HL-60/S4 (cell line): Measurements from ENCODE around the gene HAS3.
"Not testable (repeated sequence)": the region's sequence is repeated elsewhere in the genome, so short reads cannot be mapped to it uniquely, and the experiment has no call there.

Experiments
- in situ Hi-C: fragments of 300-500 bp; cut with MboI; formaldehyde crosslinking; loops from 2 replicates; pipeline ENCODE4 v1.14.3; 2022; ENCODE audit warnings: low sequenced_read_pairs

Gene HAS3

DNA sequence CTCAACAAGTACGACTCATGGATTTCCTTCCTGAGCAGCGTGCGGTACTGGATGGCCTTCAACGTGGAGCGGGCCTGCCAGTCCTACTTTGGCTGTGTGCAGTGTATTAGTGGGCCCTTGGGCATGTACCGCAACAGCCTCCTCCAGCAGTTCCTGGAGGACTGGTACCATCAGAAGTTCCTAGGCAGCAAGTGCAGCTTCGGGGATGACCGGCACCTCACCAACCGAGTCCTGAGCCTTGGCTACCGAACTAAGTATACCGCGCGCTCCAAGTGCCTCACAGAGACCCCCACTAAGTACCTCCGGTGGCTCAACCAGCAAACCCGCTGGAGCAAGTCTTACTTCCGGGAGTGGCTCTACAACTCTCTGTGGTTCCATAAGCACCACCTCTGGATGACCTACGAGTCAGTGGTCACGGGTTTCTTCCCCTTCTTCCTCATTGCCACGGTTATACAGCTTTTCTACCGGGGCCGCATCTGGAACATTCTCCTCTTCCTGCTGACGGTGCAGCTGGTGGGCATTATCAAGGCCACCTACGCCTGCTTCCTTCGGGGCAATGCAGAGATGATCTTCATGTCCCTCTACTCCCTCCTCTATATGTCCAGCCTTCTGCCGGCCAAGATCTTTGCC, 9.0 kb downstream of the HAS3 start:
- in situ Hi-C loops: loop anchor here (25.0 kb wide), 3 partner anchors 202 to 577 kb away; partner anchors contain the start of gene ZFP90

DNA sequence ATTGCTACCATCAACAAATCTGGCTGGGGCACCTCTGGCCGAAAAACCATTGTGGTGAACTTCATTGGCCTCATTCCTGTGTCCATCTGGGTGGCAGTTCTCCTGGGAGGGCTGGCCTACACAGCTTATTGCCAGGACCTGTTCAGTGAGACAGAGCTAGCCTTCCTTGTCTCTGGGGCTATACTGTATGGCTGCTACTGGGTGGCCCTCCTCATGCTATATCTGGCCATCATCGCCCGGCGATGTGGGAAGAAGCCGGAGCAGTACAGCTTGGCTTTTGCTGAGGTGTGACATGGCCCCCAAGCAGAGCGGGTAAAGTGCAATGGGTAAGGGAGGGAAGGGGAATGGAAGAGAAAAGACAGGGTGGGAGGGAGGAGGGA, 9.5 kb downstream of the HAS3 start:
- in situ Hi-C loops: loop anchor here (25.0 kb wide), 3 partner anchors 203 to 578 kb away; partner anchors contain the start of gene ZFP90

DNA sequence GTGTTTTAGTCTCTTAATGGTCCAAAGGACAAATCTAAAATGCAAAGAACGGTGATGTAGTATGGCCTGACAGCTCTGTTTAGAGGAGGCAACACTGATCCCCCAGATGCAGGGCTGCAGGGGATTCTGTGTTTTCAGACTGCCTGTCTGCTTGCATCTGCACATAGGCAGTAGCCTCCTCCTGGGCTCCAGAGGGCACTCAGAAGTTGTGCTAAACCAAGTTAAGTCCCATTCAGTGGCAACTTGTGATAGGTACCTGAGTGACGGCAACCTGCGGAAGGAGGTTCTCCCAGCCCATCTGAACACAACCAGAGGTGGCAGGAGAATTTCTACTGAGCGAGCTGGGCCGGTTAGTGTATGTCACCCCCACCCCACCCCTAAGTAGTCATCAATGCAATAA, 9.9 kb downstream of the HAS3 start:
- in situ Hi-C loops: loop anchor here (25.0 kb wide), 3 partner anchors 203 to 578 kb away; partner anchors contain the start of gene ZFP90

DNA sequence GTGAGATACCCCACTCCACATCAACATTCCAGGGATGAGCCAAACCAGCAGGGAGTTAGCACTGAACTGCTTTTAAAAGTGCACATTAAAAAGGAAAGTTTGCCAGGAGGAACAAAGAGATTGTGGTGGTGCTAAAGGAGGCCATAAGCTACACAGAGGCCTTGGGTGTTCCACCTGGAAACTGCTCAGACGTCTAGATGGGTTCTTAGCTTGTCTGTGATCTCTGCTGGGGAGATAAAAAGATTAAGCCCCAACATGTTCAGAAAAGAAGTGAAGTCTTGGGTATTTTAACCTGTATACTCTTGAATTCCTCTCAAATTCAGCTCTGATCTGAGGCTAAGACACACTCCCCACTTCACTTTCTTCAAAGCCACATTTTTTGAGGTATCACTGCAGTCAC, 10.4 kb downstream of the HAS3 start:
- in situ Hi-C loops: loop anchor here (25.0 kb wide), 3 partner anchors 204 to 579 kb away; partner anchors contain the start of gene ZFP90

DNA sequence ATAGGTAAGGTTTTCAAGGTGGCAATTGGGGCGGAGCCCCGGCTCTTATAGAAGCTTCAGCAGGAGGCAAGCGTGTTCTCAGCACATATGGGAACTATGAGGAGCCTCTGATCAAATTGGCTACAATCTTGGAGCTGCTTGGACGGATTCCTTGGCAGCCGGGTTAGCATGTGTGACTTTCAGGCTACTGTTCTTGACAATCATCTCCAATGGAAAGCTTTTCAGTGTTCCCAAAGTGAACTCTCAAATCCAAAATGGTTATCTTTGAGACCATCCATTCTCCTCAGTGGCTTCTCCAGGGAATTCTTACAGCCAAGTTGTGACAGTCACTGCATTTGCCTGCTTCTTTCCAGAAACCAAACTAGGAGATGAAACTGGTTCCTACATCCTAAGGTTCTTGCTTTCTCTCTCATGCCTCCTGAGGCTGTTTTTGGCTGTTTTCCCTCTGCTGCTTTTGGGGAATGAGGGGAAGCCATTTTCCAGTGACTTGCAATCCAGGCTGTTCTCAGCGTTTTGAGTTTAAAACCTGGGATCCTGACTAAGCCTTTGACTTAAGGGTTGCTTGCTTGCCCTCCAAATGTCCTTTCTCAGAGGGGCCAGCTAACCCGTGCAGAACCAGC, 10.9 kb downstream of the HAS3 start:
- in situ Hi-C loops: loop anchor here (25.0 kb wide), 3 partner anchors 204 to 579 kb away; partner anchors contain the start of gene ZFP90

DNA sequence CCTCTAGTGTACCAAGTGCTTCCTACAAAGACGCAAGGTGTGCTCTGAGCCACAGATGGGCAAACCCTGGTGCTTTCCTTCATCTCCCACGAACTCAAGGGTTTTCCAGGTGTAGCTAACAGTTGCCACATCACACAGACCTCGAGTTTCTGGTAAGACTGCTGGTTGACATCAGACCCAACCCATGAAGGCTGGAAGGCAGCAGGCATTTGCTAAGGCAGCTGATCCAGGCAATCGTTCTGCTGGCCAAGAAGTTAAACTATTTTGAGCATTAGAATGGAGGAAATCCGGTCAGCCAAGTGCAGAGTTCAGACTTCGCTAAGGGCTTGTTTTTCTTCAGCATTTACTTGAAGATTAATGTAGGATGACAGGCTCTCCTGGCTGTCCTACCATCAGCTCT, 11.5 kb downstream of the HAS3 start:
- in situ Hi-C loops: loop anchor here (25.0 kb wide), 3 partner anchors 205 to 580 kb away; partner anchors contain the start of gene ZFP90

DNA sequence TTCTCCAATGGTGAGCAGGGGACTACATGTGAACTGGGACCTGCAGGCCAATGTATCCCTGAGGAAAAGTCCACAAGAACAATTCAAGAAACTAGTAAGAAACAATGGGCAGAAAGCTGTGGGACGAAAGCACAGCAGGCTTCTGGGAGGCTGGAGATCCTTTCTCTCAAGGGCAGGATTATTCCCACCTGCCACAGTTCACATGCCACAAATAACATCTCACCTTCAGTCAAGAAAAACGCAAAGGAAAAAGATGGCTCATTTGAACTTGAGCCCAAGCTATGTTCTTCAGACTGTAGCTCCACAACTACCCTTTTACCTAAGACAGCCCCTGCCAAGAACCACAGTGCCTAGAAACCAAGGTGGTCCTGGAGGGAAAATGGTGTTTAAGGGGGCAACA, 13.0 kb downstream of the HAS3 start:
- in situ Hi-C loops: loop anchor here (25.0 kb wide), 3 partner anchors 206 to 581 kb away; partner anchors contain the start of gene ZFP90

DNA sequence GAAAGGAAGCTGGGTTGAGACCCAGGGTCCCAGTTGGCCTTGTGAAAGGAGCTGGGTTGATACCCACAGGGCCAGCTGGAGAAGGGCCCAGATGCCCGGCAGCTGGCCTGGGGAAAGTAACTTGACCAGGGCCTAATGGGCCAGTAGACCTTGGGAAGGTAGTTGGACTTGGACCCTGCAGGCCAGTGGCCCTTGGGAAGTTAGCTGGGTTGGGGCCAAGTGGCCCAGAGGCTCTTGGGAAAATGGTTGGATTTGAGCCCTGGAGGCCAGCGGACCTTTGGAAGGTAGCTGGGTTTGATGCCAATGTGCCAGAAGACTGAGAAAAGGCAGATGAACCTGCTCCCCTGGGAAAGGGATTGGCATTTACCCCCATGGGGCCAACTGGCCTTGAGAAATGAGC, 13.5 kb downstream of the HAS3 start:
- in situ Hi-C loops: loop anchor here (25.0 kb wide), 3 partner anchors 207 to 582 kb away; partner anchors contain the start of gene ZFP90

DNA sequence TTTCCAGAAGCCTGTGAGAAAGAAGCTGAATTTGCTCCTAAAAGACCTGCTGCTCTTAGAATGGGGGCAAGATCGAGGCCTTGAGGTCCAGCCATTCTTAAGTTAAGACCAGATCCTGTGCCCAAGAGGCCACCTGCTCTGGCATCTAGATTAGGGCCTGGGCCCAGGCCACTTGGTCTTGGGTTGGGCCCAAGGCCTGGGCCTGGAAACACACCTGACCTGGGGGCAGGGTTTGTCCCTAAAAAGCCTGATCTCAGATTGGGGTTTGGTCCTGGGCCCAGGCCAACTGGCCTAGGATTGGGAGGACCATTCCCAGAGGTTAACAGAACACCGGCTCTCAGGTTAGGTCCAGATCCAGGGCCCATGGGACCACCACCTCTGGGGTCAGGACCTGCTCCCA, 14.1 kb downstream of the HAS3 start:
- in situ Hi-C loops: loop anchor here (25.0 kb wide), 3 partner anchors 207 to 582 kb away; partner anchors contain the start of gene ZFP90

DNA sequence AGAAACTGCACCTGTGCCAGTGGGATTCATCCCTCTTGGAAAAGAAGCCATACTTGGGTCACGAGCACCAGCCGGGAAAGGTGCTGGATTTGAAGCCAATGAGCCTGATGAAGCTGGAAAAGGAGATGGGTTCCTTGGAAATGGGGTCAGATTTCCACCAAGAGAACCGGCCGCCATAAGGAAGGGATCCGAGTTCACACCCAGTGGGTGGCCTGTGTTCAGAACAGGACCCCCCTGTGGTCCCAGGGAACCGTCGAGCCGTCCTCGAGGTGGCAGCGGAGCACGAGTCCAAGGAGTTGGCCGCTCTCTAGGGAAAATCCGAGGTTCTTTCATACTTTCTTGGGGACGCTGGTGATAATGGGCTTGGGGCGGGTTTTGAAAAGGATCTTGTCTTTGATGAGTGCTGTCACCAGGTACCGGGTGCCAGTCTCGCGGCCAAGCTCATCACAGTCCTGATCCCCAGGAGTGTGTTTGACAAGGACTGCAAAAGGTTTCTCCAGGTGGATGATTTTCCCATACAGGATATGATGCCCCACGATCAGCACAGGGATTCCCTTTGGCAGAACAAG, 14.7 kb downstream of the HAS3 start:
- in situ Hi-C loops: loop anchor here (25.0 kb wide), 3 partner anchors 208 to 583 kb away; partner anchors contain the start of gene ZFP90

DNA sequence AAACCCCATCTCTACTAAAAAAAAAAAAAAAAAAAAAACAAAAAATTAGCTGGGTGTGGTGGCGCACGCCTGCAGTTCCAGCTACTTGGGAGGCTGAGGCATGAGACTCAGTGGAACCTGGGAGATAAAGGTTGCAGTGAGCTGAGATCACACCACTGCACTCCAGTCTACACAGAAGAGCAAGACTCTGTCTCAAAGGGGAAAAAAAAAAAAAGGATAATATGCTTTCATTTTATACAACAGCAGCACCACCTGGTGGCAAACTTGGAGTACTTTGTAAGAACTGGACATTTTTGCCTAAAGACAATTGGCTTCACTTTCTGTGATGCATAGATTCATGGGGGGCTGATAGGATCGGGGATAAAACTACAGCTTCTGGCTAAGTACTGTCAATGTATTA, 18.5 kb downstream of the HAS3 start:
- in situ Hi-C loops: loop anchor here (25.0 kb wide), 3 partner anchors 212 to 587 kb away; partner anchors contain the start of gene ZFP90

DNA sequence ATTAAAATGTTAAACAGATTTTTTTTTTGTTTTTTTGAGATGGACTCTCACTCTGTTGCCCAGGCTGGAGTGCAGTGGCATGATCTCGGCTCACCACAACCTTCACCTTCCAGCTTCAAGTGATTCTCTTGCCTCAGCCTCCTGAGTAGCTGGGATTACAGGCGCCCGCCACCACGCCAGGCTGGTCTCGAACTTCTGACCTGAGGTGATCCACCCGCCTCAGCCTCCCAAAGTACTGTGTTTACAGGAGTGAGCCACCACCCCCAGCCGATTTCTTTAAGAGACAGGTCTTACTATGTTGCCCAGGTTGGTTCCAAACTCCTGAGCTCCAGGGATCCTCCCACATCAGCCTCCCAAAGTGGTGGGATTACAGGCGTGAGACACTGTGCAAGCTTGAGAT, 19.0 kb downstream of the HAS3 start:
- in situ Hi-C loops: loop anchor here (25.0 kb wide), 3 partner anchors 212 to 587 kb away; partner anchors contain the start of gene ZFP90

DNA sequence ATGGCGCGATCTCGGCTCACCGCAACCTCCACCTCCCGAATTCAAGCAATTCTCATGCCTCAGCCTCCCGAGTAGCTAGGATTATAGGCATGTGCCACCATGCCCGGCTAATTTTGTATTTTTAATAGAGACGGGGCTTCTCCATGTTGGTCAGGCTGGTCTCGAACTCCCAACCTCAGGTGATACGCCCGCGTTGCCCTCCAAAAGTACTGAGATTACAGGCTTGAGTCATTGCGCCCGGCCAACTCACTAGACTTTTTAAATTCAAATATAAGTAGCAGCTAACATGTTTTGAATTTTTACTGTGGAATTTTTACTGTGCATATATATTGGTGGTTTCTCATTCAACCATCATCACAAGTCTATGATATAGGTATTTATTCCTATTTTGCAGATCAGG, 19.5 kb downstream of the HAS3 start:
- in situ Hi-C loops: loop anchor here (25.0 kb wide), 3 partner anchors 213 to 588 kb away; partner anchors contain the start of gene ZFP90

DNA sequence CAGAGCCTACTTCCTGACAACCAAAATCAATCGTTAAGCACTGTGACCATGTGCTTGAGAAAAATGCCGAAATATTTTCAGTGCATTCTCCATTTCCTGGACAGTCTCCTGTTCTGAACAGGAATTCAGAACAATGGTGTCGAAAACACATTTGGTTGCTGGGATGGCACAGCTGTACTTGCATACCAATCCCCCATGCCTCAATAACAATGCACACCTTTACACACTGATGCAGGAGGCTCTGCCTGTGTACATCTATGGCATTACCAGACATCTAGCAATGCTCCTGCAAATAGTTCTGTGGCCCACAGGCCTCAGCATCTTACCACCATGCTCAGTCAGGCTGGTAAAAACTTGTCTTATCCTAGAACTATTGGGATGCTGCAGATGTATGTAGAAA, 20.8 kb downstream of the HAS3 start:
- in situ Hi-C loops: no loop called here

DNA sequence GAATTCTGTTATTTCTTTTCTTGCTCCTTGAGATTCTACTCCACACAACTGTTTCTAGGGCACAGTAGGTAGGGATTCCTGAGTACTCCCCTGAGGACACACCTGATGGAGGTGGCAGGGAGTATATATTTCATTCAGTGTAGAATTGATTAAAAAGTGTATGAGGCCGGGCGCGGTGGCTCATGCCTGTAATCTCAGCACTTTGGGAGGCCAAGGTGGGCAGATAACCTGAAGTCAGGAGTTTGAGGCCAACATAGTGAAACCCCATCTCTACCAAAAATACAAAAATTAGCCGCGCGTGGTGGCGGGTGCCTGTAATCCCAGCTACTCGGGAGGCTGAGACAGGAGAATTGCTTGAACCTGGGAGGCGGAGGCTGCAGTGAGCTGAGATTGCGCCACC, 21.3 kb downstream of the HAS3 start:
- in situ Hi-C loops: not testable (repeated sequence)

DNA sequence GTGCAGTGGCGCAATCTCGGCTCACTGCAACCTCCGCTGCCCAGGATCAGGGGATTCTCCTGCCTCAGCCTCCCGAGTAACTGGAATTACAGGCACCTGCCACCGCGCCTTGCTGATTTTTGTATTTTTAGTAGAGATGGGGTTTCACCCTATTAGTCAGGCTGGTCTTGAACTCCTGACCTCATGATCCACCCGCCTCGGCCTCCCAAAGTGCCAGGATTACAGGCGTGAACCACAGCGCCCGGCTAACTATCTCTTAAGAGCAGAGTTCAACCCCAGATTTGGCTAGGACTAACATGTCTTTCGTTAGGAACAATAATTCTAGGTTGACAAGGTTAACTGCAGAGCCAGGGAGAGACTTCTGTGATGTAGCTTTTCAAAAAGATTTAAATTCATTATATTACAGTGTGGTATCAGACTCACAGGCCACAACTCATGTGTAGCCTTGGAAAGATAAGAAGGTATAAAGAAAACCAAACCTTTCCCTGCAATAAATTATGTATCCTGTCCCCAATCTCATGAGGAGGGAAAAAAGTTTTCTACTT, 22.6 kb downstream of the HAS3 start:
- in situ Hi-C loops: no loop called here

DNA sequence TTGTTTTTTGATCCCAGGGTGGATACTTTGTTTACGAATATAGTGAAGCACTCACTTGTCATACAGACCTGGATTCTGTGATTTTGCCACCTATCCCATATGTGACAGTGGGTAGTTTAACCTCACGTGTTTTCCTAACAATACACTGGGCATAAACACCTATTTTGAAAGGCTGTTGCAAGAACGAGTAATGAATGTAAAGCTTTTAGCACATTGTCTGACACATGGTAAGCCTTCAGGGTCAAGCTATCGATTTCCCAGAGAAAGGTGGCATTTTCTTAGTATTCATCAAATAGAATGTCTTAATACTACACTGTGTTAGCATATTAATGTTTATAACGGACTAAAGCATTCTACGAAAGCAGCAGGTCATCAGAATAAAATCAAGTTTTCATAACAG, 25.0 kb downstream of the HAS3 start:
- in situ Hi-C loops: no loop called here

DNA sequence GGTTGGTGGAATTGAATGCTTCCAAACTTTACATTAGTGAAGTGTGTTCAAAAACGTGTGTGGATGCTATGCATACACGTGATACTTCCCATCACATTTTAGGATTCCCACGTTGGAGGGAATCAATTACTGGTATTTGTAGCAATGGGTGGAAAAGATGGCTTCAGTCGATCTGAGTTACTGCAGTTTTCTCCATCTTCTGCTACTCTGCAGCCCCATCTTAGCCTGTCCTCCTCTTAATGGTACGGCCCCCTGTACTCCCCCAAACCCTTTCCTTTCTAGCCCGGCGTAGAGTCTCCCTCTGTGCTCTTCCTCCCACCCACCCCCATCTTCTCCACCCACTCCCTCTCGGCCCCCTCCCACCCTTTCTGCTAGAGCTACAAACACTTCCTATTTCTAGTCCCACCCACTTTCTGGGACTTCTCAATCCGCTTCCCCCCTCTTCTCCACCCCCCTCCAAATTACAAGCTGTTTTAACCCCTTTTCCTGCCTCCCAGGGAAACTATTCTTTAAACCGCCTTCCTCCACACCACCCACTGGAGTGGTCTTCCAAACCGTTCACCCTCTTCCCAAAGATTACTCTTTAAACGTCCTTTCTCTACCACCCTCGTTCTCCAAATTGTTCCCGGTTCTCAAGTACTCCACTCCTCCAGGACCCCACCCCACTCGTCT, 25.9 kb downstream of the HAS3 start:
- in situ Hi-C loops: no loop called here

DNA sequence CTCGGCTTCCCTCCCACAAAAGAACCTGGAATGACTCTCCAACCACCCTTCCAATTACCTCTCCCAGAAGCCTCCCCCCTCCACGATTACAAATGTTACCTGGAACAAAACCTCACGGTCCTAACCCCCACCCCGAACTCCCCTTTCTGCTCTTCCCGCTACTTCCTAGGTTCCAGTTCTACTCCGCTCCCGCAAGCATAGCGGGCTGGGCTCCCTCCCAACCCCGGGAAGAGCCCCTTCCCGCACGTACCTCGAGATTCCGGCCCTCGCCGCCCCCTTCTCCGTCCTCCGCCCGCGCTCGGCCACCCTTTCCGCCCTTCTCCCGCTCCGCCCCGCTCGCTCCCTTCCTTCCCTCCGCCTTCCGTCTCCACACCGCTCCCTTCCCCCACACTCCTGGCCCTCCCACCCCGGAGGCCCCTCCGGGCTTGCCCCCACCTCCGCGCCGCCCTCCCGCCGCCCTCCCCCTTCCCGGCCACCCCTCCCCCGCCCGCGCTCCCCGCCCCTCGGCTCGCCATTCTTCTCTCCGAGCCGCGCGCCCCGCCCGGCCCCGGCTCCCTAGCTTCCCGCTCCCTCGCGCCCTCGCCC, 26.5 kb downstream of the HAS3 start:
- in situ Hi-C loops: no loop called here
